Measurements from ENCODE around the gene JAML.

- TF ChIP-seq SIN3A (IDR thresholded peaks at IDR 0.05; ENCODE audit: borderline replicate concordance, insufficient read depth, low read length) (no peak), TAF1 (IDR thresholded peaks at IDR 0.05; ENCODE audit: borderline replicate concordance, insufficient read depth, low read length) (no peak), REST (IDR thresholded peaks at IDR 0.05; ENCODE audit: insufficient read depth in 1 of 2, low read depth in 2 of 2, low read length in 2 of 2) (no peak)
Measured at GRCh38 chr11:118154641-118155040, 70.2 kb downstream of the JAML start.
